ENCODE data around the gene PPP2R3A.
"Not testable (repeated sequence)": the region's sequence is repeated elsewhere in the genome, so short reads cannot be mapped to it uniquely, and the experiment has no call there.

Gene PPP2R3A
- total RNA-seq: 0.48 to 1.6 reads per million in 2 donors

DNA sequence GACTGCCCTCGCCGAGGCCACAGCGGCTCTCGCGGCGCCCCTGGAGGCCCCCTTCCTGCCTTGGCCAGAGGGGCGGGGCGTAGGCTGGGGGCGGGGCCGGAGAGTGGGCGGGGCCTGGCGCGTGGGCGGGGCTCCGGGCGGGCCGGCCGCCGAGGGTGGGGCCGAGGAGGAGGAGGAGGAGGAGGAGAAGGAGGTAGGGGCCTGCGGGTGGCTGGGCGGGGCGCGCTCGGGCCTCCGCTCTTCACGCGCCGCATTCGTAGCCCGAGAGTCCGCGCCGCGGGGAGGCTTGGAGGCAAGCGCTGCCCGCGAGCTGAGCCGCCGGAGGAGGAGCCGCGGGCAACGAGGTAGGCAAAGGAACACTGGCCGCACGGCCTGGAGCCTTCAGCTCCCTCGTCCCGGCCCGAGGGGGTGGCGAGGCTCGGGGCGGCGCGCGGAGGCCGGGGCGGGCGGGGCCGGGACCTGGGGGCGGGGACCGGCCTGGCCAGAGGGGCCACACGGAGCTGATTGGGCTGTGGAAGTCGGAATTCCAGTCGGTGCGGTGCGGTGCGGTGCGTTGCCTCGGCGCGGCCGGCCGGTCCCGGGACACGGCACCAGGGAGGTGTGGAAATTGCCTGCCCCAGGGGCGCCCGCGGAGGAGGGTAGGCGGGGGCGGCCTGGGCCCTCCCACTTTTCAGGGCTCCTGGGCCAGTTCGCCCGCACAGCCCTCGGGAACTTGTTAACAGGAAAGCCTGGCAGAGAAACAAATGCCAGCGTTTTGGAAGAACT is at the start of gene PPP2R3A:
PPP2R3A (plus strand) TSS at position 223 of the 765 bp plus-strand sequence. CDS start 35,771 bp downstream, outside the sequence.
- peak; percentile 49 for DNase-seq

DNA sequence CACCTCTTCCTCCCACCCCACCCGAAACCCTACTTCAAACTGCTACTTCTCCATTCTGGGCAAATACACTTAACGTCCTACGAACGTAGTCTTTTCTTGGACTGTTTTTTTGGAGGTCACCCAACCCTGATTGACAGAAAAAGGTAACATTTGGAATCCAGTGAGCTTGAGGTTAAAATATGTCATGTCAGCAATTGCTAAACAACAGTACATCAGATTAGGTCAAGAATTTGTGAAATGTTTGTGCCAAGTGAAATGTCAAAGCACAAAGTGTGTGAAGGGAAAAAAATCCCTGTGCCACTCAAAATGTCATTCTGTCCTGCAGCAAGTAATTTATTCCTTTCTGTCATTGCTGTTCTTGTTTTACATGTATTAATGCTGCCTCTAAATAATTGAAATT is 49.2 kb upstream of the PPP2R3A start:
- DNase-seq: no peak

DNA sequence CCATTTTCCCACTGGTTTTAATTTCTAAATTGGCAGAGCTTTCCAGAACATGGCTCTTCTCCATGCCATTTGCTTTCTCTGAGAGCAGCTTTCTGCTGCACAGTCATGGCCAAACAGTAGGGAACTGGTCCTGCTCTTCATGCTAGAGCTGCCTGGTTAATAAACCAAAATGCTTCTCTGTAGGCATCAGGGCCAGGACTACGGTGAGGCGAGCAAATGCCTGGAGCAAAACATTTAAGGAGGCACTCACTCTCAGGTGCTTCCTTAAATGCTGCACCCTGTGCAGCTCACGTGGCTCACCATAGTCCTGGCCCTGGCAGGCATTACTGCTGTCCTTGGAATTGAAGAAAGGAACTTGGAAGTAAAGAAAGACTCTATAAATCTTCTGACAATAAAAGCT is 48.5 kb upstream of the PPP2R3A start:
- no peak for DNase-seq

GRCh38 chr3:135917927-135918597 is 47.5 kb upstream of the PPP2R3A start:
- DNase-seq: no peak

DNA sequence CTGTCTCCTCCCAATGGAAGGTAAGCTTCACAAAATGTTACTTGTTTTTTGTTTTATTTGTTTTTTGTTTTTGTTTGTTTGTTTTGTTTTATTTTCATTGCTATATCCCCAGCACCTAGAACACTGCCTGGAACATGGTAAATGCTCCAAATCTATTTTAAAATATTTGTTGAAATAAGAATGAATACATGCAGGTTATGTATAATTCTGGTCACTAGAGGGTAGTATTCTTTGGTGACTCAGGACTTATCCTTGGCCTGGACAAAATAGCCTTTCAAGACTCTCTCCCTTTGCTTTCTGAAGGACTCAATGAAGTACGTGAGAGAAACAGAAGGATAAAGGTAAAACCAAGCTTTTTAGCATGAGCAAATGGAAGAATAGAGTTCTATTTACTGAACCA is 46.9 kb upstream of the PPP2R3A start:
- no peak for DNase-seq

DNA sequence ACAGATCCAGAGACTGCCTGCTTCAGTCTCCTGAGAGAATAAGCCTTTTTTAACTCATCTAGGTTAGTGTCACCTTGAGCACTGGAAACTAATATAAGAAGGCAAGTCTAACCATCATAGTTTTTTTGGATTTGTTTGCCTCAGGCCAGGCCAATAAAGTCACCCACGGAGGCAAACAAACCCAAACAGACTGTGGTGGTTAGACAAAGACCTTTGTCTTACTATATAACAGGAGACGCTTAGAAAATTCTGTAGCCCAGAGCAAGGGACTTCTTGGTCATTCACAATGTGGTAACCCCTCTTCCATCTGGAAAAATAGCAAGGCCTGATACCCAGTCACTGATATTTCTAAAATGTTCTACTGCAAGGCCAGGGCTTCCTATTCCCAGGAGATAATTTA is 45.3 kb upstream of the PPP2R3A start:
- no peak for DNase-seq

GRCh38 chr3:135922903-135923250 is 42.7 kb upstream of the PPP2R3A start:
- DNase-seq: no peak

DNA sequence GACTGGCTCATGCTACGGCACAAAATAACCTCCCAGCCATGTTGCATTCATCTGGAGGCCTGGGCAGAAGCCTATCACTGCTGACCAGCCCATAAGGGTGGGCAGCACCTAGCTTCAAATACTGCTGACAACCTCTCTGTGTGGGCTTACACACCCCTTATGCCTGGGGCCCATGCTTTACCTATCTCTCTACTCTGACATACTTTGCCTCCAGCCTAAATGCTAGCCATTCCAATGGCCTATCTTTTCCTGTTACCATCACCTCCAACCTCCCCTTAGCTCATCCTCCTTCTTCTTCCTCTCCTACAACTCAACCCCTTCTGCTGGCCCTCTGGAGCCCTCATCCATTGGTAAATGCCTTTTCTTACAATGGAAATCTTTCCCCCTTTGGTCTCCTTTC is 41.0 kb upstream of the PPP2R3A start:
- no peak for DNase-seq

GRCh38 chr3:135926664-135927063 is 38.9 kb upstream of the PPP2R3A start:
- DNase-seq: no peak

- no peak for DNase-seq
Measured at GRCh38 chr3:135927155-135927554, 38.4 kb upstream of the PPP2R3A start.

- no peak for DNase-seq
Measured at GRCh38 chr3:135929670-135930069, 35.9 kb upstream of the PPP2R3A start.

DNA sequence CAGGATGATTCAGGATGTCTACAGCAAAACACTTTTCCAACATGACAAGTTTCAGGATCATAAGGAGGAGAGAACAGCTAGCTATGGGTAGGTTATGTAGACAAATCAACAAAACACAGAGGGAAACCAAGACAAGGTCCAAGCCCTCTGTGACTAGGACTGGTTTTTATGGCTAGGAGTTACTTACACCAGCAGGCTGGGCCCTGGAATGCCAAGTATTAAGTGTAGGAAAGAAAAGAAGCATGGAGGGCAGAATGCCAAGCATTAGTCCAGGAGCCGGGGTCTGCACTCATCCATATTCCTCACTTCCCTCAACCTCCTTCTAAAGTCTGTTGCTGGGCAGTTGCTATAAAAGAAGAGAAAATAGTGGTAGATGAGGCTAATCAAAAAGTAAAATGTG is 35.3 kb upstream of the PPP2R3A start:
- DNase-seq: no peak

- not testable (repeated sequence) for DNase-seq
Measured at GRCh38 chr3:135935171-135935570, 30.4 kb upstream of the PPP2R3A start.

- DNase-seq: not testable (repeated sequence)
Measured at GRCh38 chr3:135937766-135938165, 27.8 kb upstream of the PPP2R3A start.

DNA sequence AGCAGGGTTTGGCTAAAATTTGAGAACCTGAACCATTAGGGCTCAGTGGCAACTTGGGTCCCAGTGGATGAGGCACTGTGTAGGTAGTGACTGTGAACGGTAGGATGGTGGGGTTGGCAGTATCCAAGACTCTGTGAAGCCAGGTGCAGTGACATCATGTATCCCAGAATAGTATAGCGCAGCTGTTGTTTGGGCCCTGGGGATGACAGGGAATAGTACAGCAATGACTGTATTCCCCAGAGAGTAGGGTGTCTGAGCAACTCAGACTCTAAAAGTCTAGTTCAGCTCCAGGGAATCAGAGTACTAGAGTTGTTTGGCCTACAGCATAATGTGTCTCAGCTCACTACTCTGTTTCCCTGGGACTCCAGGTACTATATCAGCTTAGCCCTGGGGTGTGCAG is 20.7 kb upstream of the PPP2R3A start:
- DNase-seq: no peak

DNA sequence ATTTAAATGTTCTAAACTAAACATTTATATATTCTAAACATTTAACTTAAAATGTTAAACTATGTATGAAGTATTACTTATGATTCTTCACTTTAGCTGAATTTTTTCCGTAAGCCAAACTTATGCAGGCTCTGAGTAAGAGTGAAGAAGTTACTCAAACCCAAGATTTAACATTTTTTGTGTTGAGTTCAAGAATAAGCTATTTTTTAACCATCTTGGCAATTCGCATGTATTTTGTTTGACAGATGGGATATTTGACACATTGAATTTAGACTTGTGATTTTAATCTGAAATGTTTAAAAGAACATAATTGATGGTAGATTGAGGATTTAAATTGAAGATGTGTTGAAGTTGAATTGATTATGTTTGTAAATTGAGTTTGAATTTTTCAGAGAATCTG is 14.6 kb upstream of the PPP2R3A start:
- DNase-seq: no peak

DNA sequence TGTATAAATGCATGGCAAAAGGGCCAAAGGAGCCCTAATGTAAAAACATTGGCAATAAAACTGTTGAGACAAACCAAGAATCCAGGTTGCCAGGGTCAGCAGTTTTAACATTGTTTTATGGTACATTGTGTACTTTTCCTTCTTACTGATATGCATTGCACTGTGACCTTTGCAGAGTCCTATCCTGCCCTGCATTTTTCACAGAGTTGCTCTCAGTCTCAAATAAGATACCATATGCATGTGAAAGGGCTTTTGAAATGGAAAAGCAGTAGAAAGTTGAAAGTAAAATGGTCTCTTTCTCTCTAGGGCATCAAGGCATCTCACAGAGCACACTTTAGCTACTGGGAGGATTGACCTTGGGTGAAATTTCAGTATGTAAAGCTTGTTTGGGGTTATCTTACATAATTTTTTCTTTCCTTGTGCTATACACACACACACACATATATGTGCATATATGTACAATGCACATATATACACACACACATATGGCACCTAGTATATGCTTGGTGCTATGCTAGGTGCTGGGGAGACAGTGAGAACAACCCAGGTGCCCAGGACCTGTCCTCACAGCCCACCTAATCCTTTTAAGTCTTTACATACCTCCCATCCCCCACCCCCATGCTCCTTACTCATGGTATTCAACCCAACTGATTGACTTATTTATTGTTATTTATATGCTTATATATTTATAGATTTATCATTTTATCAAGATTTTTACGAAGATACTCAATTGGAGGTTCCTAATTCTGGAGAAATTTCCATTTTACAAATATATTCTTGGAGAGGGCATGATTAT is 1.2 kb upstream of the PPP2R3A start:
- no peak for DNase-seq

- DNase-seq: no peak
Measured at GRCh38 chr3:135965129-135965505, 411 bp upstream of the PPP2R3A start.

- no peak for DNase-seq
Measured at GRCh38 chr3:135966271-135966961, 888 bp downstream of the PPP2R3A start.

DNA sequence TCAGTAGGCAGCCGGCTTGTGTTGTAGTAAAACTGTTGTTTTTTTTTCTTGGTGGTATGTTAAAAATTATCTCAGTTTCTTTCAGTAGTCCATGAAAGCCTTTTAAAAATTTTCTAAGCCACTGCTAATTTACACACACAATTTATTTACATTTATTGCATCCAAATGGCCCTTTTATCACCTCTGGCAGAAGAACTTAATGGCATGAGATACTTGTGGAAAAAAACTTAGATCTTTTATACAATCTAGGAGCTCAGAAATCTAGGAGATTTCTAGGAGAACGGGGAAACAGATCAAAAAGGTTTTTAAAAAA is 1.4 kb downstream of the PPP2R3A start:
- no peak for DNase-seq

DNA sequence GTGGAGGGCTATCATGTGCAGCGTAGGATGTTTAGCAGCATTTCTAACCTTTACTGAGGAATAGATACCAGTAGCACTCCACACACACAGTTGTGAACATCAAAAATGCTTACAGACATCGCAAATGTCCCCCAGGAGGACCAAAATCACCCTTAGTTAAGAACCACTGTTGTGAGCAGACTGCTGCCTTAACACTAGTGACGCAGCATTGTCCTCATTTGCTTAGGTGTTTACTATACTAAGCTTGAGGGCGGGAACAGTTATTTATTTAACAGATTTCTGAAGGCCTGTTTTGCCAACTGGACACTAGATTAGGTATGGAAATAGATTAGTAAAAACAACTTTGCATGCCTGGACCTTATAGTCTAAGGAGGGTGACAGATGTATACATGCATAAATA is 2.3 kb downstream of the PPP2R3A start:
- DNase-seq: no peak

- no peak for DNase-seq
Measured at GRCh38 chr3:135970506-135971116, 5.1 kb downstream of the PPP2R3A start.

DNA sequence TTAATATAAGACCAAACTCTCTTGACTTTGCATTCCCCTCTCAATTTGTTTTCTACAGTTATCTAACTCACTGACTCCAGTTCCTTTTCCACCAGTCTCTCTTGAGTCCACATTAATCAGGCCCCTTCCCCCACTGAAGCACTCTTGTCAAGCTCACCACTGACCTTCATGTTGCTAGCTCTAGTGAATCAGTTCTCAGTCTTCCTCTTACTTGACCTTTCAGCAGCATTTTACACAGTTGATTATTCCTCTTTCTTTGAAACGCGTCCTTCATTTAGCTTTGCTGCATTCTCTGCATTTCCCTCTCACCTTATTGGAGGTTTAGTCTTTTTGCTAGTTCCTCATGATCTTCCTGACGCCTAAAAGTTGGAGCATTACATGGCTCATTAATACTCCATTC is 8.3 kb downstream of the PPP2R3A start:
- no peak for DNase-seq

Data from T-helper 9 cell (primary cell).